ENCODE measurements around the gene PCED1B. TPM values are rescaled to one million over a fixed set of nuclear protein-coding genes. Genes with fewer than 3 reads are reported as not detected.
A peak's percentile ranks its signal among the peaks of the same experiment; 100 is the strongest.

PCED1B gene
- total RNA-seq, 1 experiment from 2014 or later: 3.3 TPM

DNA sequence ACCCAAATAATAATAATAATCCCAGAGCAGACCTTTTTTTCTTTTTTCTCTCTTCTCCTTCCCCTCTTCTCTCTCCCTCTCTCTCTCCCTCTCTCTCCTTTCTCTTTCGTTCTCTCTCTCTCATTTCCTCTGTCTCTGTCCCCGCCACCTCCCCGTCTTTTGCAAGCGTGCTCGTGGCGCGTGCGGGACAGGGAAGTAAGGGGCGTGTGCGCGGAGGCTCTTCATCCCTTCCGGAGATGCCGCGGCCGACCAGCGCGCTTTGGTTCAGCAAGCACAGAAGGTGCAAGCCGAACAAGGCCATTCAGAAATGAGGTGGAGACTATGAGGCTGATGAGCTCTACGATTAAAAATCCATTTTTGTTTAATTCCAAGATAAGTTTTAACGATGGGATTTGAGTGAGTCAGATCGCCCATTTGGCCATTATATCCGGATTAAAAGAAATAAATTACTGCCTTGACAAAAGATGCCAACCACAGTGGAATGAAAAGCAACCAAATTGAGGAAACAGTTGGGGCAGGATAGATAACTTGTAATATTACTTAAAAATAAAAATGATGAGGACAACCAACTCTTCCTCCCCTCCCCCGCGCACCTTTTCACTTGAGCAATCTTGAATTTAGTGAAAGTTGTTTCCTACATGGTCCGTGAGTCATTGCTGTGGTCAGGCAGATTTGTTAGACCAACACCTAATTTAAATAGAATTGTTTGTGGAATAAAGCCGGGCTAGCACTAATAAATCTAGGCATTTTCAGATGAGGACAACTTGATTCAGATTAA, 1.5 kb downstream of the PCED1B start:
- Histone ChIP-seq H3T11ph (ENCODE audit: low read length) (no peak overlapping the region), H2AFZ (ENCODE audit: low read length) (peak overlapping the region; percentile 34), H3K27me3 (ENCODE audit: insufficient read depth, low read length) (peaks cover 4% of the 10 kb centered on the region; the same call in 1 of the 2 replicates), H4K20me1 (ENCODE audit: control insufficient read depth, insufficient read depth, insufficient read length) (no peaks in the 10 kb centered on the region), H2BK15ac (ENCODE audit: low read depth, low read length) (no peak overlapping the region), H4K91ac (ENCODE audit: insufficient read length, low read depth, low read length) (no peak overlapping the region), H2AK5ac (ENCODE audit: insufficient read length, low read length) (no peak overlapping the region), H4K5ac (ENCODE audit: insufficient read length, low read depth, low read length) (no peak overlapping the region), H2BK12ac (ENCODE audit: insufficient read length, low read depth, low read length) (no peak overlapping the region), H3K4ac (ENCODE audit: low read depth, low read length) (no peak overlapping the region), H3K9me3 (ENCODE audit: control insufficient read depth, low read depth, low read length) (no peaks in the 10 kb centered on the region), H4K8ac (replicated peaks; ENCODE audit: insufficient read length, low read depth, low read length) (no peak overlapping the region), H3K4me2 (ENCODE audit: insufficient read depth, insufficient read length, low read length) (peak overlapping the region; percentile 87), H2BK20ac (ENCODE audit: low read depth, low read length, poor library complexity, severe bottlenecking) (no peak overlapping the region), H3K23me2 (ENCODE audit: insufficient read length, low read depth, low read length, poor library complexity, severe bottlenecking) (peaks cover 13% of the 10 kb centered on the region), H3K14ac (ENCODE audit: insufficient read depth, low read length) (no peak overlapping the region), H3K27ac (ENCODE audit: insufficient read length, low read depth, low read length) (no peak overlapping the region), H3K4me1 (ENCODE audit: insufficient read depth, low read length) (no peaks in the 10 kb centered on the region; the same call in 1 of the 2 replicates), H3K79me2 (ENCODE audit: insufficient read depth, low read length) (no peaks in the 10 kb centered on the region), H3K56ac (ENCODE audit: insufficient read length, low read depth, low read length) (no peak overlapping the region), H3K79me1 (ENCODE audit: insufficient read depth, low read depth, low read length, poor library complexity, severe bottlenecking) (no peaks in the 10 kb centered on the region), H3K9ac (ENCODE audit: extremely low read depth, insufficient read length, low read length) (no peak overlapping the region), H2BK120ac (ENCODE audit: low read depth, low read length, poor library complexity, severe bottlenecking) (no peak overlapping the region), H3K18ac (ENCODE audit: insufficient read length, low read depth, low read length) (no peak overlapping the region), H3K23ac (ENCODE audit: insufficient read length, low read depth, low read length) (no peak overlapping the region), H2BK5ac (ENCODE audit: insufficient read length, low read length) (no peak overlapping the region)
- DNase-seq: no peak
- no peak for TF ChIP-seq CTCF (conservative IDR thresholded peaks at IDR 0.05)
- peak overlapping the region; percentile 79 to 84 for H3K4me3 Mint-ChIP-seq
- H3K4me1 Mint-ChIP-seq: peaks cover 35 to 61% of the 10 kb centered on the region in 2 experiments
- no CpG with 5 or more reads among the region's 26 CpGs for WGBS (ENCODE audit: extremely low coverage, insufficient read length, low lambda C conversion rate)
- peaks cover 0 to 5% (median 2%) of the 10 kb centered on the region in 3 experiments; a peak in 3 of 7 replicates for H3K36me3 Mint-ChIP-seq (ENCODE audit: insufficient read depth in 1 of 3, low read depth in 3 of 3)
- peaks cover 19% of the 10 kb centered on the region for H3K27me3 Mint-ChIP-seq (ENCODE audit: low read depth)
- H3K9me3 Mint-ChIP-seq: no peaks in the 10 kb centered on the region
- peak overlapping the region in 1 of 3 experiments; percentile 71; a peak in 1 of 7 replicates for H3K27ac Mint-ChIP-seq
